GM06990 (cell line): ENCODE results near the gene S100A2.

Experiments used
- DNase-seq: peaks from one replicate; pipeline ENCODE4 v3.0.0-alpha.2; 2011; ENCODE audit not compliant: insufficient read length; ENCODE audit errors: extremely low read depth
- H3K27me3 ChIP-seq: replicated peaks from 2 replicates; pipeline ENCODE4 v1.6.0; 2011; ENCODE audit warnings: low read length; ENCODE audit not compliant: control insufficient read depth, insufficient read depth
- H3K36me3 ChIP-seq: 2 replicates; pipeline ENCODE4 v1.5.1; 2011; ENCODE audit warnings: low read length; ENCODE audit not compliant: control insufficient read depth, insufficient read depth
- H3K4me3 ChIP-seq: replicated peaks from 2 replicates; pipeline ENCODE4 v1.5.1; 2011; ENCODE audit warnings: low read depth, mild to moderate bottlenecking, control low read depth, low read length
- CTCF ChIP-seq: IDR thresholded peaks from 2 replicates; pipeline ENCODE4 v1.5.1; 2011; ENCODE audit warnings: low read length, control low read depth, mild to moderate bottlenecking, inconsistent platforms; ENCODE audit not compliant: insufficient read depth, poor library complexity, severe bottlenecking

Gene S100A2

GRCh38 chr1:153609585-153609907 lies 43.9 kb upstream of the S100A2 start:
- DNase-seq = no peak
- TF ChIP-seq CTCF = no peak
- H3K27me3 ChIP-seq = no peaks in the 10 kb centered on the region; the same call in 1 of the 2 replicates
- no peaks in the 10 kb centered on the region for H3K36me3 ChIP-seq
- H3K4me3 ChIP-seq = no peak overlapping the region

- no peaks in the 10 kb centered on the region; the same call in 1 of the 2 replicates for H3K27me3 ChIP-seq
- H3K36me3 ChIP-seq = no peaks in the 10 kb centered on the region
- no peak overlapping the region for H3K4me3 ChIP-seq
- no peak for DNase-seq
- TF ChIP-seq CTCF = no peak
These were observed 43.3 kb upstream of the S100A2 start for GRCh38 chr1:153608742-153609584.

GRCh38 chr1:153608089-153608682 lies 42.5 kb upstream of the S100A2 start:
- Histone ChIP-seq H3K4me3 (no peak overlapping the region), H3K36me3 (no peaks in the 10 kb centered on the region), H3K27me3 (no peaks in the 10 kb centered on the region; the same call in 1 of the 2 replicates)
- no peak for TF ChIP-seq CTCF
- DNase-seq = no peak

GRCh38 chr1:153607381-153607780 lies 41.7 kb upstream of the S100A2 start:
- H3K27me3 ChIP-seq = no peaks in the 10 kb centered on the region; the same call in 1 of the 2 replicates
- no peaks in the 10 kb centered on the region for H3K36me3 ChIP-seq
- TF ChIP-seq CTCF = no peak

DNA sequence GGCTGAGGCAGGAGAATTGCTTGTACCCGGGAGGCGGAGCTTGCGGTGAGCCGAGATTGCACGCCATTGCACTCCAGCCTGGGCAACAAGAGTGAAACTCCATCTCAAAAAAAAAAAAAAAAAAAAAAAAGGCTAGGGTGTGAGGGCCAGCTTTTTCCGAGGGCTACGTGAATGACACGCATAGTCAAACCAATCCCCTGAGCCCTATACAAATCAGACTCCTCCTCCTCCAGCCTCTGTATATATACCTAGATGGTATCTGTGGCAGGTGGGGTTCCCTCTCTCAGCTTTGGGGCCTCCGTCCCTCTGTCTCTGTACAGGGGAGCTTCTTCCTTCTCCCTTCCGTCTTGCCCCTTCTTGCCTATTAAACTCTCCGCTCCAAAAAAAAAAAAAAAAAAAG lies 40.5 kb upstream of the S100A2 start:
- H3K4me3 ChIP-seq = no peak overlapping the region
- TF ChIP-seq CTCF = no peak

More at GRCh38 chr1:153607381-153607780, 41.7 kb upstream of the S100A2 start:
- DNase-seq = no peak
- no peak overlapping the region for H3K4me3 ChIP-seq

More for the DNA sequence above, 40.5 kb upstream of the S100A2 start:
- no peaks in the 10 kb centered on the region; the same call in 1 of the 2 replicates for H3K27me3 ChIP-seq
- DNase-seq = no peak
- H3K36me3 ChIP-seq = no peaks in the 10 kb centered on the region
